Mesothelial cell of epicardium (in vitro differentiated cells): Measurements from ENCODE around the gene NUP50. TPM values are rescaled to one million over a fixed set of nuclear protein-coding genes. Genes with fewer than 3 reads are reported as not detected.

Source experiments
- DNase-seq, 2 experiments: peaks; one replicate each; pipeline ENCODE4 v3.0.0; 2021; ENCODE audit warnings: low spot score in 2 of 2; ENCODE audit not compliant: unreplicated experiment in 2 of 2
- H3K27ac Mint-ChIP-seq: 2 replicates; pipeline ENCODE4 v1.8.0; 2021; ENCODE audit warnings: mixed read lengths
- H3K27me3 Mint-ChIP-seq: 2 replicates; pipeline ENCODE4 v1.8.0; 2021; ENCODE audit warnings: low read depth, mixed read lengths
- H3K36me3 Mint-ChIP-seq: 2 replicates; pipeline ENCODE4 v1.8.0; 2021; ENCODE audit warnings: mixed read lengths
- H3K4me1 Mint-ChIP-seq: 2 replicates; pipeline ENCODE4 v1.8.0; 2021; ENCODE audit warnings: mixed read lengths
- H3K4me3 Mint-ChIP-seq: 2 replicates; pipeline ENCODE4 v1.8.0; 2021; ENCODE audit warnings: mild to moderate bottlenecking, moderate library complexity, mixed read lengths
- H3K9me3 Mint-ChIP-seq: 2 replicates; pipeline ENCODE4 v1.8.0; 2021; ENCODE audit warnings: mixed read lengths
- CTCF ChIP-seq: fragments of 200-600 bp; sonication (generic); IDR thresholded peaks from one replicate; pipeline ENCODE4 v1.5.0; 2021; ENCODE audit warnings: antibody characterized with exemption; ENCODE audit not compliant: unreplicated experiment
- total RNA-seq: library from RNA; stranded (reverse); gene quantifications from 3 replicates; pipeline ENCODE4 v1.2.1, GENCODE V29; 2021

NUP50 gene
- total RNA-seq, 1 donor from 2014 or later: 45.8 TPM

GRCh38 chr22:45201678-45202332, 38.1 kb downstream of the NUP50 start:
- no peak overlapping the region for H3K27ac Mint-ChIP-seq
- no peaks in the 10 kb centered on the region for H3K27me3 Mint-ChIP-seq
- no peaks in the 10 kb centered on the region for H3K9me3 Mint-ChIP-seq
- no peak for DNase-seq
- no peak overlapping the region for H3K4me3 Mint-ChIP-seq
- peaks cover 13% of the 10 kb centered on the region for H3K36me3 Mint-ChIP-seq
- peaks cover 14% of the 10 kb centered on the region for H3K4me1 Mint-ChIP-seq
- TF ChIP-seq CTCF: no peak

GRCh38 chr22:45202333-45203149, 38.8 kb downstream of the NUP50 start:
- peaks cover 14% of the 10 kb centered on the region for H3K4me1 Mint-ChIP-seq
- peaks cover 13% of the 10 kb centered on the region for H3K36me3 Mint-ChIP-seq
- H3K27me3 Mint-ChIP-seq: no peaks in the 10 kb centered on the region
- no peak for TF ChIP-seq CTCF
- no peak overlapping the region for H3K27ac Mint-ChIP-seq
- H3K4me3 Mint-ChIP-seq: no peak overlapping the region
- no peaks in the 10 kb centered on the region for H3K9me3 Mint-ChIP-seq
- DNase-seq: no peak

- H3K36me3 Mint-ChIP-seq: peaks cover 10% of the 10 kb centered on the region
- no peaks in the 10 kb centered on the region for H3K9me3 Mint-ChIP-seq
- no peak overlapping the region for H3K4me3 Mint-ChIP-seq
- no peak for DNase-seq
- H3K27me3 Mint-ChIP-seq: peaks cover 3% of the 10 kb centered on the region
- peaks cover 17% of the 10 kb centered on the region for H3K4me1 Mint-ChIP-seq
- TF ChIP-seq CTCF: no peak
- H3K27ac Mint-ChIP-seq: no peak overlapping the region
Measured at GRCh38 chr22:45203150-45203951, 39.6 kb downstream of the NUP50 start.

GRCh38 chr22:45204241-45204640, 40.5 kb downstream of the NUP50 start:
- Mint-ChIP-seq H3K27me3 (peaks cover 3% of the 10 kb centered on the region), H3K4me1 (peaks cover 21% of the 10 kb centered on the region), H3K4me3 (no peak overlapping the region), H3K27ac (no peak overlapping the region), H3K36me3 (peaks cover 10% of the 10 kb centered on the region), H3K9me3 (no peaks in the 10 kb centered on the region)
- TF ChIP-seq CTCF: no peak
- peak in 1 of 2 experiments; percentile 27 for DNase-seq

GRCh38 chr22:45204819-45205218, 41.1 kb downstream of the NUP50 start:
- DNase-seq: no peak
- H3K4me3 Mint-ChIP-seq: no peak overlapping the region
- H3K36me3 Mint-ChIP-seq: peaks cover 7% of the 10 kb centered on the region
- H3K4me1 Mint-ChIP-seq: peaks cover 26% of the 10 kb centered on the region
- TF ChIP-seq CTCF: no peak
- H3K27me3 Mint-ChIP-seq: peaks cover 3% of the 10 kb centered on the region
- H3K9me3 Mint-ChIP-seq: no peaks in the 10 kb centered on the region
- H3K27ac Mint-ChIP-seq: peak overlapping the region; percentile 9
